HUES6 (cell line): ENCODE results near the gene DMRTB1.

Experiments
- H3K27ac ChIP-seq: 2 replicates; pipeline ENCODE4 v1.7.0; 2013; ENCODE audit warnings: low read depth, mild to moderate bottlenecking, low read length, inconsistent platforms
- H3K27me3 ChIP-seq: 2 replicates; pipeline ENCODE4 v1.6.1; 2013; ENCODE audit warnings: low read length; ENCODE audit not compliant: control insufficient read depth, insufficient read depth
- H3K36me3 ChIP-seq: 2 replicates; pipeline ENCODE4 v1.6.1; 2013; ENCODE audit warnings: low read length; ENCODE audit not compliant: control insufficient read depth, insufficient read depth
- H3K4me1 ChIP-seq: 2 replicates; pipeline ENCODE4 v1.6.1; 2013; ENCODE audit warnings: low read length; ENCODE audit not compliant: control insufficient read depth, insufficient read depth
- H3K4me3 ChIP-seq: 2 replicates; pipeline ENCODE4 v1.5.1; 2013; ENCODE audit warnings: low read depth, low read length
- H3K9ac ChIP-seq: one replicate; pipeline ENCODE4 v1.6.1; 2013; ENCODE audit warnings: mild to moderate bottlenecking, low read length
- H3K9me3 ChIP-seq: 2 replicates; pipeline ENCODE4 v1.6.1; 2013; ENCODE audit warnings: low read depth, low read length; ENCODE audit not compliant: control insufficient read depth, insufficient read depth

Gene DMRTB1

GRCh38 chr1:53449693-53450092 is 9.5 kb upstream of the DMRTB1 start:
- H3K27ac ChIP-seq = peak overlapping the region; percentile 87

GRCh38 chr1:53450225-53450624 is 9.0 kb upstream of the DMRTB1 start:
- H3K9ac ChIP-seq = peak overlapping the region; percentile 88
- peak overlapping the region; percentile 87 for H3K27ac ChIP-seq

More at GRCh38 chr1:53449693-53450092, 9.5 kb upstream of the DMRTB1 start:
- H3K4me3 ChIP-seq = no peak overlapping the region; the same call in 1 of the 2 replicates
- peak overlapping the region; percentile 88 for H3K9ac ChIP-seq
- H3K36me3 ChIP-seq = no peaks in the 10 kb centered on the region
- peaks cover 6% of the 10 kb centered on the region; the same call in 1 of the 2 replicates for H3K9me3 ChIP-seq
- peaks cover 46% of the 10 kb centered on the region for H3K4me1 ChIP-seq
- no peaks in the 10 kb centered on the region for H3K27me3 ChIP-seq

GRCh38 chr1:53454019-53454418 is 5.2 kb upstream of the DMRTB1 start:
- H3K27ac ChIP-seq = no peak overlapping the region

More at GRCh38 chr1:53450225-53450624, 9.0 kb upstream of the DMRTB1 start:
- Histone ChIP-seq H3K4me3 (no peak overlapping the region; the same call in 1 of the 2 replicates), H3K4me1 (peaks cover 46% of the 10 kb centered on the region), H3K27me3 (no peaks in the 10 kb centered on the region), H3K36me3 (no peaks in the 10 kb centered on the region), H3K9me3 (peaks cover 6% of the 10 kb centered on the region; the same call in 1 of the 2 replicates)

GRCh38 chr1:53455364-53455991 is 3.7 kb upstream of the DMRTB1 start:
- H3K36me3 ChIP-seq = no peaks in the 10 kb centered on the region
- H3K9me3 ChIP-seq = 0 out of 2 replicates have a peak, but pooled peaks cover 2% of the 10 kb centered on the region
- H3K27me3 ChIP-seq = no peaks in the 10 kb centered on the region
- H3K27ac ChIP-seq = no peak overlapping the region
- no peak overlapping the region for H3K9ac ChIP-seq
- H3K4me3 ChIP-seq = no peak overlapping the region
- peaks cover 17% of the 10 kb centered on the region; the same call in 1 of the 2 replicates for H3K4me1 ChIP-seq

More at GRCh38 chr1:53454019-53454418, 5.2 kb upstream of the DMRTB1 start:
- Histone ChIP-seq H3K36me3 (no peaks in the 10 kb centered on the region), H3K4me3 (no peak overlapping the region), H3K4me1 (peaks cover 28% of the 10 kb centered on the region), H3K9me3 (no peaks in the 10 kb centered on the region), H3K9ac (no peak overlapping the region), H3K27me3 (no peaks in the 10 kb centered on the region)

- Histone ChIP-seq H3K4me1 (peaks cover 11% of the 10 kb centered on the region; the same call in 1 of the 2 replicates), H3K36me3 (no peaks in the 10 kb centered on the region), H3K27ac (no peak overlapping the region), H3K9me3 (0 out of 2 replicates have a peak, but pooled peaks cover 2% of the 10 kb centered on the region), H3K27me3 (peaks cover 3% of the 10 kb centered on the region; the same call in 1 of the 2 replicates), H3K9ac (no peak overlapping the region), H3K4me3 (no peak overlapping the region)
Observed at GRCh38 chr1:53458634-53459033, 565 bp upstream of the DMRTB1 start.

- H3K4me1 ChIP-seq = peaks cover 9% of the 10 kb centered on the region; the same call in 1 of the 2 replicates
- H3K9me3 ChIP-seq = 0 out of 2 replicates have a peak, but pooled peaks cover 2% of the 10 kb centered on the region
- no peaks in the 10 kb centered on the region for H3K36me3 ChIP-seq
- no peak overlapping the region for H3K9ac ChIP-seq
- H3K4me3 ChIP-seq = no peak overlapping the region
- peaks cover 3% of the 10 kb centered on the region; the same call in 1 of the 2 replicates for H3K27me3 ChIP-seq
- no peak overlapping the region for H3K27ac ChIP-seq
Observed at GRCh38 chr1:53460211-53460634, 1.0 kb downstream of the DMRTB1 start.

- Histone ChIP-seq H3K27me3 (peaks cover 3% of the 10 kb centered on the region; the same call in 1 of the 2 replicates), H3K27ac (no peak overlapping the region), H3K4me1 (peaks cover 9% of the 10 kb centered on the region; the same call in 1 of the 2 replicates), H3K9me3 (0 out of 2 replicates have a peak, but pooled peaks cover 2% of the 10 kb centered on the region), H3K9ac (no peak overlapping the region), H3K36me3 (no peaks in the 10 kb centered on the region), H3K4me3 (no peak overlapping the region)
Observed at GRCh38 chr1:53460666-53461322, 1.6 kb downstream of the DMRTB1 start.

GRCh38 chr1:53461323-53462044 is 2.3 kb downstream of the DMRTB1 start:
- Histone ChIP-seq H3K9me3 (0 out of 2 replicates have a peak, but pooled peaks cover 2% of the 10 kb centered on the region), H3K4me3 (no peak overlapping the region), H3K27ac (no peak overlapping the region), H3K4me1 (peaks cover 9% of the 10 kb centered on the region; the same call in 1 of the 2 replicates), H3K27me3 (peaks cover 3% of the 10 kb centered on the region; the same call in 1 of the 2 replicates), H3K9ac (no peak overlapping the region), H3K36me3 (no peaks in the 10 kb centered on the region)

- Histone ChIP-seq H3K36me3 (no peaks in the 10 kb centered on the region), H3K27ac (no peak overlapping the region), H3K4me1 (peaks cover 9% of the 10 kb centered on the region; the same call in 1 of the 2 replicates), H3K9ac (no peak overlapping the region), H3K4me3 (no peak overlapping the region), H3K27me3 (peaks cover 3% of the 10 kb centered on the region; the same call in 1 of the 2 replicates), H3K9me3 (0 out of 2 replicates have a peak, but pooled peaks cover 2% of the 10 kb centered on the region)
Observed at GRCh38 chr1:53462193-53462592, 3.0 kb downstream of the DMRTB1 start.

- Histone ChIP-seq H3K27me3 (peaks cover 3% of the 10 kb centered on the region; the same call in 1 of the 2 replicates), H3K4me3 (no peak overlapping the region), H3K9ac (no peak overlapping the region), H3K36me3 (no peaks in the 10 kb centered on the region), H3K27ac (no peak overlapping the region), H3K4me1 (peaks cover 9% of the 10 kb centered on the region; the same call in 1 of the 2 replicates), H3K9me3 (0 out of 2 replicates have a peak, but pooled peaks cover 2% of the 10 kb centered on the region)
Observed at GRCh38 chr1:53462769-53463501, 3.7 kb downstream of the DMRTB1 start.
